Peyer's patch (tissue), 4 donors: ENCODE results near the gene FMO4.

Source experiments
- CTCF ChIP-seq, 6 experiments: fragments of 450-650 bp in 4 of 6; fragments of 200-600 bp in 2 of 6; sonication (generic) in 1 of 6; IDR thresholded peaks; one replicate each; pipeline ENCODE4 v1.5.1; 2017 to 2019; ENCODE audit warnings: antibody characterized with exemption in 6 of 6, mild to moderate bottlenecking in 3 of 6, moderate library complexity in 1 of 6
- POLR2A ChIP-seq, 2 donors: fragments of 450-650 bp; IDR thresholded peaks; one replicate each; pipeline ENCODE4 v1.5.1; 2017; ENCODE audit warnings: antibody characterized with exemption in 2 of 2, mild to moderate bottlenecking in 2 of 2, moderate library complexity in 2 of 2

GRCh38 chr1:171279234-171279633 lies 34.7 kb upstream of the FMO4 start:
- TF ChIP-seq CTCF (IDR thresholded peaks at IDR 0.05) (no peak), POLR2A (IDR thresholded peaks at IDR 0.05) (no peak)
